ENCODE results near the gene NUDT10. TPM values are rescaled to one million over a fixed set of nuclear protein-coding genes. Genes with fewer than 3 reads are reported as not detected.
"Not testable (repeated sequence)": the region's sequence is repeated elsewhere in the genome, so short reads cannot be mapped to it uniquely, and the experiment has no call there.

The NUDT10 gene
- not detected for total RNA-seq
- long read RNA-seq: 0 reads

- H3K4me1 ChIP-seq: no peaks in the 10 kb centered on the region
- no peaks in the 10 kb centered on the region for H3K9me3 ChIP-seq
- no peaks in the 10 kb centered on the region for H3K27me3 ChIP-seq (ENCODE audit: low read depth)
- intact Hi-C loops (cut with DNase I): no loop called here
- peak within 1 kb of the TSS; percentile 46 for H3K4me3 ChIP-seq
- TF ChIP-seq CTCF (IDR thresholded peaks at IDR 0.05): no peak
- ATAC-seq (peak; percentile 60 to 77), DNase-seq (peak; percentile 43)
- no peak within 1 kb of the TSS for H3K27ac ChIP-seq
- no peaks in the 10 kb centered on the region for H3K36me3 ChIP-seq
Observed at GRCh38 chrX:51332188-51332942, at the start of gene NUDT10. Gene NUDT10 (plus strand): TSS chrX:51332822. CDS start chrX:51332966, 144 bp downstream.

GRCh38 chrX:51292421-51292820 is 40.2 kb upstream of the NUDT10 start:
- Histone ChIP-seq H3K9me3 (no peaks in the 10 kb centered on the region), H3K27me3 (ENCODE audit: low read depth) (no peaks in the 10 kb centered on the region), H3K4me1 (no peaks in the 10 kb centered on the region), H3K27ac (no peak overlapping the region), H3K4me3 (no peak overlapping the region), H3K36me3 (no peaks in the 10 kb centered on the region)
- ATAC-seq (no peak), DNase-seq (no peak)
- intact Hi-C loops (cut with DNase I): no loop called here
- no peak for TF ChIP-seq CTCF (IDR thresholded peaks at IDR 0.05)

GRCh38 chrX:51296138-51296537 is 36.5 kb upstream of the NUDT10 start:
- Histone ChIP-seq H3K9me3 (no peaks in the 10 kb centered on the region), H3K27ac (no peak overlapping the region), H3K27me3 (ENCODE audit: low read depth) (no peaks in the 10 kb centered on the region), H3K4me3 (no peak overlapping the region), H3K36me3 (no peaks in the 10 kb centered on the region), H3K4me1 (no peaks in the 10 kb centered on the region)
- TF ChIP-seq CTCF (IDR thresholded peaks at IDR 0.05): no peak
- DNase-seq (no peak), ATAC-seq (no peak)
- intact Hi-C loops (cut with DNase I): no loop called here

- H3K36me3 ChIP-seq: no peaks in the 10 kb centered on the region
- no peak for DNase-seq
- ATAC-seq: no peak
- no peaks in the 10 kb centered on the region for H3K27me3 ChIP-seq (ENCODE audit: low read depth)
- no peak overlapping the region for H3K27ac ChIP-seq
- no peaks in the 10 kb centered on the region for H3K9me3 ChIP-seq
- no peaks in the 10 kb centered on the region for H3K4me1 ChIP-seq
- intact Hi-C loops (cut with DNase I): no loop called here
- H3K4me3 ChIP-seq: no peak overlapping the region
- no peak for TF ChIP-seq CTCF (IDR thresholded peaks at IDR 0.05)
Observed at GRCh38 chrX:51316271-51316670, 16.4 kb upstream of the NUDT10 start.

- H3K4me1 ChIP-seq; H3K36me3 ChIP-seq; H3K27me3 ChIP-seq (ENCODE audit: low read depth); H3K9me3 ChIP-seq; H3K27ac ChIP-seq; intact Hi-C loops (cut with DNase I); DNase-seq: not testable (repeated sequence)
- ATAC-seq: peak in 1 of 2 donors; percentile 49
- peak overlapping the region; percentile 46 for H3K4me3 ChIP-seq
Observed at GRCh38 chrX:51332943-51333785, 542 bp downstream of the NUDT10 start.

GRCh38 chrX:51334276-51334675 is 1.7 kb downstream of the NUDT10 start:
- DNase-seq (no peak), ATAC-seq (no peak)
- Histone ChIP-seq H3K36me3 (no peaks in the 10 kb centered on the region), H3K27ac (no peak overlapping the region), H3K4me1 (no peaks in the 10 kb centered on the region), H3K27me3 (ENCODE audit: low read depth) (no peaks in the 10 kb centered on the region), H3K9me3 (no peaks in the 10 kb centered on the region), H3K4me3 (no peak overlapping the region)
- TF ChIP-seq CTCF (IDR thresholded peaks at IDR 0.05): no peak
- intact Hi-C loops (cut with DNase I): no loop called here

Measured in lower lobe of right lung (tissue), 2 donors.